Measurements from ENCODE around the gene OR2S2.
A peak's percentile ranks its signal among the peaks of the same experiment; 100 is the strongest.

The OR2S2 gene

DNA sequence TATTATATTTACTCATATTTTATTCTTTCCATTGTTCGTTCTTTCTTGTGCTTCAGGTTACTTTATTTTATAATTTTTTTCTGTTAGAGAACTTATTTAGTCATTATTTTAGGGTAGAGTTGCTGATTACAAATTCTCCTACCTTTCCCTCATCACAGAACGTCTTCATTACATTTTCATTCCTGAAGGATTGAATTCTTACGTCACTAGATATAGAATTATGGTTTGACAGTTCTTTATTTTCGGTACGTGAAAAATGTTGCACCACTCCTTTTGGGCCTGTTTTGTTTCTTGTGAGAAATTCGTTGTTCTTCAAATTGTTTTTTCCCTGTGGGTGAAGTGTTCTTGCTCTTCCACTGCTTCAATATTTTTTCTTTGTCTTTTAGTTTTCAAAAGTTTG lies 20.8 kb upstream of the OR2S2 start:
- Mint-ChIP-seq H3K27me3 (peaks cover 86% of the 10 kb centered on the region), H3K27ac (no peak overlapping the region), H3K36me3 (peaks cover 20% of the 10 kb centered on the region), H3K4me1 (peaks cover 16% of the 10 kb centered on the region), H3K4me3 (no peak overlapping the region), H3K9me3 (peaks cover 19% of the 10 kb centered on the region)
- no peak for ATAC-seq

DNA sequence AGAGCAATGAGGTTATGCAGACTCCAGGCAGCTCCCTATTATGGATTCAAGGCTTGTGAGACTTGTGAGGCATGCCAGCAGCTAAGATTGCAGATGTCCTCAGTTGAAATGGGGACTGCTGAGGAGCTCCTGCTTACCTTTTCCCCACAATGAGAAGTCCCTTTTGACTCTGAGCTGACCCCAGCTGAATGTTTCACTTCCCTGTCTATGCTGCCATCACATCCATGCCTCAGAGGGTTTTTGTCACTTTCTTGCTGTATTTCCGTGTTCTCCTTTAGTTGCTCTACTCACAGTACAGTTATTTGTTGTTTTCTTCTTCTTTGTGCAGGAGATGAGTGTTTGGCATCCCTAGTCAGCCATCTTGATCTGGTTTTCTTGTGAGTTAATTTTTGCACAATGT lies 18.8 kb upstream of the OR2S2 start:
- Mint-ChIP-seq H3K27me3 (peaks cover 88% of the 10 kb centered on the region), H3K27ac (no peak overlapping the region), H3K4me1 (peaks cover 30% of the 10 kb centered on the region), H3K4me3 (no peak overlapping the region), H3K9me3 (peaks cover 22% of the 10 kb centered on the region), H3K36me3 (peaks cover 20% of the 10 kb centered on the region)
- peak; percentile 91 for ATAC-seq

DNA sequence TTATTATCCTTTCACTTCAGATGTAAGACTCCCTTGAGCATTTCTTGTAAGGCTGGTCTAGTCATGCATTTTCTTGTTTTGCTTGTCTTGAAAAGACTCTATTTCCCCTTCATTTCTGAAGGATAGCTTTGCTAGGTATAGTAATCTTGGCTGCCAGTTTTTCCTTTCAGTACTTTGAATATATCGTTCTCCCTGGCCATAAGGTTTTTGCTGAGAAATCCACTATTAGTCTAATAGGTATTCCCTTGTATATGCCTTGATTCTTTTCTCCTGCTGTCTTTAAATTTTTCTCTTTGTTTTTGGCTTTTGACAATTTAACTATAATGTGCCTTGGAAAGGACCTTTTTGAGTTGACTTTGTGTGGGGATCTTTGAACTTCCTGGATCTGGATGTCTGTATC lies 16.8 kb upstream of the OR2S2 start:
- Mint-ChIP-seq H3K4me1 (peaks cover 30% of the 10 kb centered on the region), H3K4me3 (no peak overlapping the region), H3K36me3 (peaks cover 20% of the 10 kb centered on the region), H3K9me3 (peaks cover 22% of the 10 kb centered on the region), H3K27ac (no peak overlapping the region), H3K27me3 (peaks cover 86% of the 10 kb centered on the region)
- ATAC-seq: no peak

DNA sequence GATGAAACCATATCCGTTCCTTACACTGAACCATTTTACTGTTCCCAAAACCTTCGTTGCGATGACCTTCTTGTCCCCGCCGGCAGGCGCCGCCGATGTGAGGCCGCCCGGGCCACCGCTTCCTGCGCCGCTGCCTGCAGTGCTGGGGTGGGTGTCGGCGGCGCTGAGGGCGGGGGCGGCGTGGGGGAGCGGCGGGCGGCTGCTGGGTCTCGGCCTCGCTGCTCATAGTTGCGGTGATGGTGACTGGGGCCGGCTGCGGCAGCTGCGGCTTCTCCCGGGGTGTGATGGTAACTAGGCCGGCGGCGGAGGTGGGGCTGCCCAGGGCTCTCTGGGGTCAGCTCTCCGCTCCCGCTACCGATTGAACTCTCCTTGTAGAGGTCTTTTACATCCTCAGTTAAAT lies 14.1 kb upstream of the OR2S2 start:
- ATAC-seq: no peak
- H3K9me3 Mint-ChIP-seq: peaks cover 22% of the 10 kb centered on the region
- peaks cover 86% of the 10 kb centered on the region for H3K27me3 Mint-ChIP-seq
- no peak overlapping the region for H3K27ac Mint-ChIP-seq
- H3K4me3 Mint-ChIP-seq: peak overlapping the region; percentile 25
- peaks cover 20% of the 10 kb centered on the region for H3K36me3 Mint-ChIP-seq
- H3K4me1 Mint-ChIP-seq: peaks cover 26% of the 10 kb centered on the region

DNA sequence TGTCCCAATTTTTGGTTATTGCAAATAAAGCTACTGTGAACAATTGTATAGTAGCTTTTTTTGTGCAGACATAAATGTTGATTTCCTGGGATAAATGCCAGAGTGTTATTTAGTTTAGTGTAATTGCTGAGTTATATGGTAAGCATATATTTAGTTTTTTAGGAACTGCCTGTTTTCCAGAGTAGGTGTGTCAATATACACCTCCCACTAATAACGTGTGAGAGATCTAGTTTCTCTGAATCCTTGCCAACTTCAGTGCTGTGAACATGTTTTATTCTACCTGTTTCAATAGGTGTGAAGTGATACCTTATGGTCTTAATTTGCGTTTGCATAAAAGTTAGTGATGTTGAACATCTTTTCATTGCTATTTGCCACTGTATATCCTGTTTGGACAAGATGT lies 9.1 kb upstream of the OR2S2 start:
- Mint-ChIP-seq H3K9me3 (no peaks in the 10 kb centered on the region), H3K4me3 (no peak overlapping the region), H3K36me3 (no peaks in the 10 kb centered on the region), H3K27ac (no peak overlapping the region), H3K27me3 (peaks cover 45% of the 10 kb centered on the region), H3K4me1 (peaks cover 2% of the 10 kb centered on the region)
- no peak for ATAC-seq

DNA sequence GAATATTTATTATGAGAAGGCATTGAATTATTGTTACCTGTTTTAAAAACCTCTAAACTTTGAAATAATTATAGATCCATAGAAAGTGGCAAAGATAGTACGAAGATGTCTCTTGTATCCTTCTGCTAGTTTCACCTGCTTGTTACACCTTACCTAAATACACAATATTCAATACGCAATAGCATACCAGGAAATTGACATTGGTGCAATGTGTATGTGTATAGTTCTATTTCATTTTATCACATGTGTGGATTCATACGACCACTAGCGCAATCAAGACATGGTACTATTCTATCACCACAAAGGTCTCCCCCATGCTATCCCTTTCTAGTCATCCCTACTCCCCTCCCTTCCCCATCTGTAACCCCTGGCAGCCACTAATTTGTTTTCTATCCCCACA lies 8.5 kb upstream of the OR2S2 start:
- H3K9me3 Mint-ChIP-seq: no peaks in the 10 kb centered on the region
- peaks cover 40% of the 10 kb centered on the region for H3K27me3 Mint-ChIP-seq
- H3K4me3 Mint-ChIP-seq: no peak overlapping the region
- no peak for ATAC-seq
- H3K36me3 Mint-ChIP-seq: no peaks in the 10 kb centered on the region
- no peaks in the 10 kb centered on the region for H3K4me1 Mint-ChIP-seq
- no peak overlapping the region for H3K27ac Mint-ChIP-seq

DNA sequence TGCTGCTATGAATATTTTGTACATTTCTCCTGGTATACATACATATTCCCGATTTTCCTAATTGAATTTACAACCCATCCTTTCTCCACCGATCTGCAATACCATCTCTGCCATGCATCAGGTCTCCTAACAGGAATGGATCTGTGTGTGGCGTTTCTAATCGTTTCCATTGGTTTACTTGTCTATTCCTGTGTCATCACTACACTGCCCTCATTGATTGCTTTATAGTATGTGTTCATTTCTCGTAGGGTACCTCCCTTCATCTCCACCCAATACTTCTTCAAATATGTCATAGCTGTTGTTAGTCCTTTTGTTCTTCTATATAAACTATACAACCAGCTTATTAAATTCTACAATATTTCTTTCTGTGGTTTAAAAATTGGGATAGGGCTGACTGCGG lies 7.1 kb upstream of the OR2S2 start:
- ATAC-seq: no peak
- Mint-ChIP-seq H3K27me3 (peaks cover 37% of the 10 kb centered on the region), H3K36me3 (no peaks in the 10 kb centered on the region), H3K4me3 (no peak overlapping the region), H3K4me1 (no peaks in the 10 kb centered on the region), H3K9me3 (no peaks in the 10 kb centered on the region), H3K27ac (no peak overlapping the region)

DNA sequence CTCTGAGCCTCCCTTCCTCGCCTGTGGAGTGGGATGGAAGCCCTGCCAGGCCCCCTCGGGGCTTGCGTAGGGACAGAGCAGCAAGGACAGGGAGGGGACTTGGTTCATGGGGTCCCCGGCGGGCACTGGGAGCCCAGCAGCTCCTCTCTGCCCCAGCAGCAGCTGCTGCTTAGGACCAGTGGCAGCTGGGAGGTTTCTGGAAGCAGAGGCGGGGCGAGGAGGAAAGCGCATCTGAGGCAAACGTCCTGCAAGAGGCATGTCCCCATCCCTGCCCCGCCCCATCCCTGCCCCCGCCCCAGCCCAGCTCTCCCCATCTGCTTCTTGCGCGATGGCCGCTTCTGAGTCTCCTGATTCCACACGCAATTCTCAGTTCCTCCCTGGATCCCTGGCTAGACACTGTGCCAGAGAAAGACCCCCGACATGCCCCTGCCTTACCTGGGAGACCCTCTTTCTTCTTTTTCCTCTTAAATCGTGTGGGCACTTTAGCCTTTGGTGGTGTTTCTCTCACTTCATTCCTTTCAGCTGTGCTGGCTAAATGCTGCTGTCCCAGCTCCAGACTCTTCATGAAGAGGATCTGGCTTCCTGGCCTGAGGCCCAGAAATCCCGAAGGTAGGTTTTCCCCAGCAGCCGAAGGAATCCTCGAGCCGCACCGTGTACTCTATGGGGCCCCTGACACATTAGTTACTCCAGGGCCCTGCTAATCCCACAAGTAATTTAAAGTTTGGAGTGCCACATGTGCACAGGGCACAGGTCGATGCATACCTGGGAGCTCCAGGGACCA lies 4.4 kb upstream of the OR2S2 start:
- H3K27me3 Mint-ChIP-seq: peaks cover 31% of the 10 kb centered on the region
- no peaks in the 10 kb centered on the region for H3K4me1 Mint-ChIP-seq
- H3K9me3 Mint-ChIP-seq: no peaks in the 10 kb centered on the region
- no peak overlapping the region for H3K27ac Mint-ChIP-seq
- no peak overlapping the region for H3K4me3 Mint-ChIP-seq
- no peaks in the 10 kb centered on the region for H3K36me3 Mint-ChIP-seq
- ATAC-seq: no peak

DNA sequence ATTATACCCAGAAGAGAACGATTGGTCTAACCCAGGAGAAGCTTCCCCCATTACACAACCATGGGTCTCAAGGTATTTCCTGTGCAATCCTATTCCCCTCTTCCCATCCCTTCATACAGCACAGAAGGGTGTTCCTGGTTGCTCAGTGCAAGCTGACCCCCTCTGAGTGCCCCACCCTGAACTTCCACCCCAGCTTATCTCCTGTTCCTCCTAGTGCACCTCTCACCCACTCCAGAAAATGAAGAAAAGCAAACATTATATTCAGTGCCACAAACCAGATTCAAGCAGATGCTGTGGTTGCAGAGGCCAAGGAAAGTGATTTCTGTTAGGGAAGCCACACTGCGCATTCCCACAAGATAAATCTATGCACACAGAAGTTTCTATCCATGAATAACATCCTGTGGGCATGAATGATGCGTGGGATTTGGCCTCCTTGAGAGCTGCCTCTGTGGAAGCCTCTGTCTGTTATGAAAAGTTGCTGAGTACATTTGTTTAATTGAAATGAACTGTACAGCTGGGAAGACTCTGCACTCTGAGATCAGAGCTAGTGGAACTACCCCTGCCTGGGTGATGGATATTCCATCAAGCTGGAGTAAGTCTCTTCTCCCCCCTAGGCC lies 2.2 kb upstream of the OR2S2 start:
- Mint-ChIP-seq H3K9me3 (no peaks in the 10 kb centered on the region), H3K27me3 (peaks cover 39% of the 10 kb centered on the region), H3K4me3 (no peak overlapping the region), H3K4me1 (no peaks in the 10 kb centered on the region), H3K27ac (no peak overlapping the region), H3K36me3 (no peaks in the 10 kb centered on the region)
- ATAC-seq: no peak

DNA sequence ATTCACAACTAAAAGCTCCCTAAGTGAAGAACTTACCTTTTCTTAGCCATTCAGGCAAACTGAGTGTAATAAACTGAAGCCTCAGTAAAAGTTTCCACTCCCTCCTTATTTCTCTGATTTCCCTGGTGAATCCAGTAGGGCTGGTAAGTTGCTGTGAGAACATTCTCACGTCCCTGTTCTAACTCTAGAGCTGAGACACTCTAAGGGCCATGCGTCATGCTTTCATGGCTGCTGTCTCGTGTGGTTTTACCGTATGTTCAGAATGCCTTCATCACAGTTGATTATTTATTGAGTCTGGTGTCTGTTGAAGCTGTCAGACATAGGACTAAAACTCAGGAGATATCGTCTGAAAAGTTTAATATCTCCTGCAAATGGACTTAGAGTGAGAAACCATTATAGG lies 1.3 kb downstream of the OR2S2 start:
- H3K4me3 Mint-ChIP-seq: no peak overlapping the region
- no peaks in the 10 kb centered on the region for H3K4me1 Mint-ChIP-seq
- H3K9me3 Mint-ChIP-seq: no peaks in the 10 kb centered on the region
- no peak overlapping the region for H3K27ac Mint-ChIP-seq
- H3K36me3 Mint-ChIP-seq: no peaks in the 10 kb centered on the region
- no peak for ATAC-seq
- H3K27me3 Mint-ChIP-seq: peaks cover 54% of the 10 kb centered on the region

DNA sequence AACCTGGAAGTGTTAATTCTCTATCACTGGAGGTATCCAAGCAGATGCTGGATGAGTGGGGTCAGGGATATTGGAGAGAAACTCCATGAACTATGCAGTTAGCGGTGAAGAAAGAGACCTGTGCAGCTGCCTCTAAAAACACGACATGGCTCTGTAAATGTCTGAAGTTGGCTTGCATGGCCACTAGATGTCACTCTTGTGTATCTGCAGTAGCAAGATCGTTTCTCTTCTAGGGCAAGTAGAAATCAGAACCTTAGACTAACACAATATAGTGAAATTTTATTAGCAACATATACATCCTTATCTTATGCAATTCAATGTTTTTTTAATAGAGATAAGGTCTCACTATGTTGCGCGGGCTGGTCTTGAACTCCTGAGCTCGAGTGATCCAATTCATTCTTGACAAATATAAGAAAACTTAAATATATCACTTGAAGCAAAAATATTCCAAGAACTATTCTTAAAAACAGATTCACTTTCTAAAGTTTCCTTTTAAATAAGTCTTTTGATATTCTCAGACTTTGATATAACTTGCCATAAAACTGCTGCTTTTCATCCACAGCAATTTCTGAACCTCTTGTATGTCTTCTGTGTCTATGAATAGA lies 2.9 kb downstream of the OR2S2 start:
- Mint-ChIP-seq H3K4me1 (no peaks in the 10 kb centered on the region), H3K27ac (no peak overlapping the region), H3K9me3 (no peaks in the 10 kb centered on the region), H3K27me3 (peaks cover 51% of the 10 kb centered on the region), H3K4me3 (no peak overlapping the region), H3K36me3 (no peaks in the 10 kb centered on the region)
- ATAC-seq: peak; percentile 65

DNA sequence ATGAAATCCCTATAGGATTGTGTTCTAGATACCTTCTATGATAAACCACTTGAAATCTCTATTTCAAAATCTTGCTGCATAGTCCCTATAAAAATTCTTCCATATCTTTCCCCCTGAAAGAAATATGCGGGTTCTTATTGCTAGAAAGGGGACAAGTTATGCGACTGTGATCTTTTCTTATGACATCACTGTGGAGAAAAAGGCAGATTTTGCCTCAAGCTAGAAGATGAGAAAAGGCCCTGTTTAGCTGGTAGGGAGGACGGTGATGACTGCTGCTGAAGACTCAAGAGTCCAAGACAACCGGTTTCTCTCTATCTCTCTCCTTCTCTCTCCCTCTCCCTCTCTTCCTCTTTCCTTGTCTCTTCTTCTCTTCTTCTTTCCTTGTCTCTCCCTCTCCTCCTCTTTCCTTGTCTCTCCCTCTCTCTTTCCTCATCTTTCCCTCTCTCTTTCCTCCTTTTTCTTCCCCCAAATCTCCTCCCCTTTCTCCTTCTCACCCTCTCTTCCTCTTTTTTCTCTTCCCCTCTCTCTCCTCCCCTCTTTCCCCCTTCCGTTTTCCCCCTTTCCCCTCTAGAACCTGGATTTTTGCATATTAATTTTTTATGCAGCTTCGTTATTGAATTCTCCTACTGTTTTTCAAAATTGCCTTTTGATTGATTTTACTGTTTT lies 5.3 kb downstream of the OR2S2 start:
- Mint-ChIP-seq H3K4me1 (no peaks in the 10 kb centered on the region), H3K27ac (no peak overlapping the region), H3K36me3 (no peaks in the 10 kb centered on the region), H3K27me3 (peaks cover 61% of the 10 kb centered on the region), H3K4me3 (no peak overlapping the region), H3K9me3 (no peaks in the 10 kb centered on the region)
- no peak for ATAC-seq

DNA sequence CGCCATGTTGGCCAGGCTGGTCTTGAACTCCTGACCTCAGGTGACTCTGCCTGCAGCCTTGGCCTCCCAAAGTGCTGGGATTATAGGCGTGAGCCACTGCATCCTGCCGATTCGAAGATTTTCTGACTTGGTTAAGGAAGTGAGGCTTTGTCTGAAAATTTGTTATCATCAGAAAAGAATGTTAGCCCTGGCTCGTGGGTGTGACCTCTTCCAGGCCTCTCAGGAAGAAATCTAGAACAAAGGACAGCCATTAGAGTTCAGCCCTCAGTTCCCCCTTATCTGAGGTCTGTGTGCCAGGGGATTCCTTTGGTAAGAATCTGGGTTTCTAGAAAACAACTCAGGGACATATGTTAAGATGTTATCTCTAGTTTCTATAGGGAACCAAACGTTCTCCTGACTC lies 6.2 kb downstream of the OR2S2 start:
- H3K4me1 Mint-ChIP-seq: no peaks in the 10 kb centered on the region
- H3K27me3 Mint-ChIP-seq: peaks cover 51% of the 10 kb centered on the region
- no peak overlapping the region for H3K4me3 Mint-ChIP-seq
- no peaks in the 10 kb centered on the region for H3K36me3 Mint-ChIP-seq
- H3K9me3 Mint-ChIP-seq: no peaks in the 10 kb centered on the region
- ATAC-seq: no peak
- H3K27ac Mint-ChIP-seq: no peak overlapping the region

DNA sequence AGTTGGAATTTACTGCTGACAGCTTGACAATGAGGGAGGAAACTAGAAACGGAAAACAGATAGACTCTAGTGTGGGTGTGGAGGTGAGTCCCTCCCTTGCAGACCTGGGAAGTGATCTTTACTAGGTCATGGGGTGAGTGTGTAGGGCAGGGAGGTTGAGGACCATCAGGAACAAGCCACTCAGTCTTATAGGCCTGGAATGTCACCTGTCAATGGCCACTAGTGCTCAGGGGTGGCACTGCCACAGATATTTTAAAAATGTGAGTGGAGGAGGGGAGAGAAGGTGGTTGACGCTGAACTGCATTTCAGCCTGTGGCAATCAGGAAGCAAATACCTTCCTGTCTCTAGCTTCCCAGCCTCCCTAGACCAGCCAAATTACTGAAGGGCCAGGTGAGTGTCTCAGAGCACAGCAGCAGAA lies 9.0 kb downstream of the OR2S2 start:
- Mint-ChIP-seq H3K4me1 (peaks cover 6% of the 10 kb centered on the region), H3K4me3 (no peak overlapping the region), H3K27me3 (peaks cover 60% of the 10 kb centered on the region), H3K9me3 (no peaks in the 10 kb centered on the region), H3K36me3 (no peaks in the 10 kb centered on the region), H3K27ac (no peak overlapping the region)
- no peak for ATAC-seq

DNA sequence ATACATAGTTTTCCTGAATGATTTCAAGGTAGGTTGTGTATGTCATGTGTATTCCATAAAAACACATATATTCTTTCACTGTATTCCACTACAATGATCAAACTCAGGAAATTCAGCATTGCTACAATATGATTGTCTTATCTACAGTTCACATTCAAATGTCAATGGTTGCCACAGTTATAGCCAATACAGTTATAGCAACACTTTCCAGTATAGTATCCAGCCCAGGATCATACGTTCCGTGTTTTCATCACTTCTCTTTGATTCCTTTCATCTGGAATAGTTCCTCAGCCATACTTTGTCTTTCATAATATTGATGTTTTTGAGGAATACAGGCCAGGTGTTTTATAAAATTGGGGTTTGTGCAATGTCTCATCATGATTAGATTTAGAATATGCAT lies 9.5 kb downstream of the OR2S2 start:
- ATAC-seq: no peak
- no peaks in the 10 kb centered on the region for H3K36me3 Mint-ChIP-seq
- H3K9me3 Mint-ChIP-seq: no peaks in the 10 kb centered on the region
- peaks cover 6% of the 10 kb centered on the region for H3K4me1 Mint-ChIP-seq
- no peak overlapping the region for H3K27ac Mint-ChIP-seq
- peaks cover 64% of the 10 kb centered on the region for H3K27me3 Mint-ChIP-seq
- H3K4me3 Mint-ChIP-seq: no peak overlapping the region

Data from stimulated activated memory B cell treated with anti-CD40 and anti-IgM and Interleukin-4, amounts not matched to agents 10 μg/mL and 1 μg/mL and 100 μg/mL, for 72 hours (primary cell).